ENCODE measurements around the gene EPC1. TPM values are rescaled to one million over a fixed set of nuclear protein-coding genes. Genes with fewer than 3 reads are reported as not detected.

EPC1 gene
- polyA plus RNA-seq, 1 donor (not counting 4 experiments of a cell fraction or from before 2014, with no cell fraction given) = 34.8 TPM

GRCh38 chr10:32256613-32257437 is 90.1 kb downstream of the EPC1 start:
- no peaks in the 10 kb centered on the region for H3K36me3 ChIP-seq (ENCODE audit: control insufficient read depth in 2 of 2, extremely low read depth in 1 of 2, insufficient read depth in 2 of 2, low read length in 2 of 2)
- no peaks in the 10 kb centered on the region for H3K27me3 ChIP-seq (ENCODE audit: control insufficient read depth, extremely low read depth, insufficient read depth, low read length)
- no peak overlapping the region for H3K4me2 ChIP-seq (ENCODE audit: control insufficient read depth, extremely low read depth, insufficient read depth, low read depth, low read length)
- H4K20me1 ChIP-seq (ENCODE audit: control insufficient read depth, extremely low read depth, insufficient read depth, low read length) = no peaks in the 10 kb centered on the region
- FAIRE-seq = peak; percentile 87
- no peaks in the 10 kb centered on the region for H3K79me2 ChIP-seq (ENCODE audit: control insufficient read depth, insufficient read depth, low read length)
- no peak overlapping the region for H3K27ac ChIP-seq (ENCODE audit: control insufficient read depth, insufficient read depth, low read length)
- DNase-seq (ENCODE audit: low read depth, low spot score) = no peak
- H3K9ac ChIP-seq (ENCODE audit: control insufficient read depth, extremely low read depth, insufficient read depth, low read length) = no peak overlapping the region
- H3K9me1 ChIP-seq (ENCODE audit: control insufficient read depth, extremely low read depth, insufficient read depth, low read length) = no peaks in the 10 kb centered on the region
- TF ChIP-seq CTCF (optimal IDR thresholded peaks at IDR 0.05 in 1 of 3, IDR thresholded peaks at IDR 0.05 in 1 of 3, conservative IDR thresholded peaks at IDR 0.05 in 1 of 3; ENCODE audit: extremely low read depth in 1 of 3, insufficient read depth in 2 of 3, low read length in 3 of 3) (peak; percentile 84 to 93 (median 90)), EZH2 (IDR thresholded peaks at IDR 0.05; ENCODE audit: low read length) (no peak)
- no peak overlapping the region for H3K4me3 ChIP-seq (ENCODE audit: control insufficient read depth in 2 of 3, extremely low read depth in 1 of 3, insufficient read depth in 2 of 3, low read depth in 1 of 3, low read length in 3 of 3)
- H3K9me3 ChIP-seq (ENCODE audit: control insufficient read depth, low read depth, low read length) = no peaks in the 10 kb centered on the region
- H3K4me1 ChIP-seq (ENCODE audit: control insufficient read depth, extremely low read depth, insufficient read depth, low read length) = peaks cover 10% of the 10 kb centered on the region
- dilution Hi-C loops (cut with MboI; ENCODE audit: extremely low pct_ligation_motif_present, low sequenced_read_pairs) = no loop called here
- peak overlapping the region; percentile 3 for H2AFZ ChIP-seq (ENCODE audit: control insufficient read depth, low read length)

- no peak overlapping the region for H3K27ac ChIP-seq (ENCODE audit: control insufficient read depth, insufficient read depth, low read length)
- DNase-seq (ENCODE audit: low read depth, low spot score) = no peak
- no peaks in the 10 kb centered on the region for H3K9me1 ChIP-seq (ENCODE audit: control insufficient read depth, extremely low read depth, insufficient read depth, low read length)
- H3K79me2 ChIP-seq (ENCODE audit: control insufficient read depth, insufficient read depth, low read length) = no peaks in the 10 kb centered on the region
- H3K36me3 ChIP-seq (ENCODE audit: control insufficient read depth in 2 of 2, extremely low read depth in 1 of 2, insufficient read depth in 2 of 2, low read length in 2 of 2) = no peaks in the 10 kb centered on the region
- no peak for TF ChIP-seq EZH2 (IDR thresholded peaks at IDR 0.05; ENCODE audit: low read length)
- peak in 1 of 3 experiments; percentile 5 for TF ChIP-seq CTCF (optimal IDR thresholded peaks at IDR 0.05 in 1 of 3, IDR thresholded peaks at IDR 0.05 in 1 of 3, conservative IDR thresholded peaks at IDR 0.05 in 1 of 3; ENCODE audit: extremely low read depth in 1 of 3, insufficient read depth in 2 of 3, low read length in 3 of 3)
- dilution Hi-C loops (cut with MboI; ENCODE audit: extremely low pct_ligation_motif_present, low sequenced_read_pairs) = no loop called here
- H2AFZ ChIP-seq (ENCODE audit: control insufficient read depth, low read length) = no peak overlapping the region
- no peak for FAIRE-seq
- no peaks in the 10 kb centered on the region for H3K9me3 ChIP-seq (ENCODE audit: control insufficient read depth, low read depth, low read length)
- H3K4me3 ChIP-seq (ENCODE audit: control insufficient read depth in 2 of 3, extremely low read depth in 1 of 3, insufficient read depth in 2 of 3, low read depth in 1 of 3, low read length in 3 of 3) = no peak overlapping the region
- peaks cover 10% of the 10 kb centered on the region for H3K4me1 ChIP-seq (ENCODE audit: control insufficient read depth, extremely low read depth, insufficient read depth, low read length)
- H4K20me1 ChIP-seq (ENCODE audit: control insufficient read depth, extremely low read depth, insufficient read depth, low read length) = no peaks in the 10 kb centered on the region
- no peak overlapping the region for H3K4me2 ChIP-seq (ENCODE audit: control insufficient read depth, extremely low read depth, insufficient read depth, low read depth, low read length)
- no peaks in the 10 kb centered on the region for H3K27me3 ChIP-seq (ENCODE audit: control insufficient read depth, extremely low read depth, insufficient read depth, low read length)
- no peak overlapping the region for H3K9ac ChIP-seq (ENCODE audit: control insufficient read depth, extremely low read depth, insufficient read depth, low read length)
These were observed 93.1 kb downstream of the EPC1 start for GRCh38 chr10:32253821-32254220.
